MM.1S (cell line): ENCODE data around the gene ZDHHC11B.
"Not testable (repeated sequence)": the region's sequence is repeated elsewhere in the genome, so short reads cannot be mapped to it uniquely, and the experiment has no call there.

Experiments used
- DNase-seq: peaks from one replicate; pipeline ENCODE4 v3.0.0-alpha.2; 2015
- H2AFZ ChIP-seq: fragments of 300-600 bp; sonication (generic); 2 replicates; pipeline ENCODE4 v1.6.0; 2016; ENCODE audit warnings: antibody characterized with exemption, low read length
- H3F3A ChIP-seq: fragments of 300-600 bp; sonication (generic); 2 replicates; pipeline ENCODE4 v1.6.1; 2016; ENCODE audit warnings: mild to moderate bottlenecking, antibody characterized with exemption, low read length, moderate library complexity, mixed read lengths; ENCODE audit not compliant: insufficient read depth
- H3K27ac ChIP-seq: fragments of 300-600 bp; sonication (generic); 2 replicates; pipeline ENCODE4 v1.5.1; 2016; ENCODE audit warnings: mild to moderate bottlenecking, low read length
- H3K27me3 ChIP-seq: fragments of 300-600 bp; sonication (generic); replicated peaks from 2 replicates; pipeline ENCODE4 v1.6.0; 2016; ENCODE audit warnings: low read length; ENCODE audit not compliant: insufficient read depth
- H3K36me3 ChIP-seq: fragments of 300-600 bp; sonication (generic); replicated peaks from 2 replicates; pipeline ENCODE4 v1.6.1; 2016; ENCODE audit warnings: mild to moderate bottlenecking, low read length, mixed read lengths; ENCODE audit not compliant: insufficient read depth
- H3K4me1 ChIP-seq: fragments of 300-600 bp; sonication (generic); 2 replicates; pipeline ENCODE4 v1.6.1; 2016; ENCODE audit warnings: low read length, mixed read lengths
- H3K4me2 ChIP-seq: fragments of 300-600 bp; sonication (generic); 2 replicates; pipeline ENCODE4 v1.6.0; 2016; ENCODE audit warnings: low read depth, low read length
- H3K4me3 ChIP-seq: fragments of 300-600 bp; sonication (generic); 2 replicates; pipeline ENCODE4 v1.5.1; 2016; ENCODE audit warnings: low read length, mixed read lengths
- H3K79me2 ChIP-seq: fragments of 300-600 bp; sonication (generic); 2 replicates; pipeline ENCODE4 v1.6.1; 2016; ENCODE audit warnings: mixed run types, low read length, mixed read lengths
- H3K9ac ChIP-seq: fragments of 300-600 bp; sonication (generic); 2 replicates; pipeline ENCODE4 v1.6.1; 2016; ENCODE audit warnings: low read length, mixed read lengths
- H3K9me2 ChIP-seq: fragments of 300-600 bp; sonication (generic); replicated peaks from 2 replicates; pipeline ENCODE4 v1.6.1; 2016; ENCODE audit warnings: mild to moderate bottlenecking, low read length, mixed read lengths; ENCODE audit not compliant: insufficient read depth
- H3K9me3 ChIP-seq: fragments of 300-600 bp; sonication (generic); replicated peaks from 2 replicates; pipeline ENCODE4 v1.6.1; 2016; ENCODE audit warnings: mild to moderate bottlenecking, low read length, mixed read lengths; ENCODE audit not compliant: insufficient read depth
- H4K20me1 ChIP-seq: fragments of 300-600 bp; sonication (generic); 2 replicates; pipeline ENCODE4 v1.6.1; 2016; ENCODE audit warnings: mild to moderate bottlenecking, low read length, moderate library complexity, mixed read lengths; ENCODE audit not compliant: insufficient read depth

ZDHHC11B gene

DNA sequence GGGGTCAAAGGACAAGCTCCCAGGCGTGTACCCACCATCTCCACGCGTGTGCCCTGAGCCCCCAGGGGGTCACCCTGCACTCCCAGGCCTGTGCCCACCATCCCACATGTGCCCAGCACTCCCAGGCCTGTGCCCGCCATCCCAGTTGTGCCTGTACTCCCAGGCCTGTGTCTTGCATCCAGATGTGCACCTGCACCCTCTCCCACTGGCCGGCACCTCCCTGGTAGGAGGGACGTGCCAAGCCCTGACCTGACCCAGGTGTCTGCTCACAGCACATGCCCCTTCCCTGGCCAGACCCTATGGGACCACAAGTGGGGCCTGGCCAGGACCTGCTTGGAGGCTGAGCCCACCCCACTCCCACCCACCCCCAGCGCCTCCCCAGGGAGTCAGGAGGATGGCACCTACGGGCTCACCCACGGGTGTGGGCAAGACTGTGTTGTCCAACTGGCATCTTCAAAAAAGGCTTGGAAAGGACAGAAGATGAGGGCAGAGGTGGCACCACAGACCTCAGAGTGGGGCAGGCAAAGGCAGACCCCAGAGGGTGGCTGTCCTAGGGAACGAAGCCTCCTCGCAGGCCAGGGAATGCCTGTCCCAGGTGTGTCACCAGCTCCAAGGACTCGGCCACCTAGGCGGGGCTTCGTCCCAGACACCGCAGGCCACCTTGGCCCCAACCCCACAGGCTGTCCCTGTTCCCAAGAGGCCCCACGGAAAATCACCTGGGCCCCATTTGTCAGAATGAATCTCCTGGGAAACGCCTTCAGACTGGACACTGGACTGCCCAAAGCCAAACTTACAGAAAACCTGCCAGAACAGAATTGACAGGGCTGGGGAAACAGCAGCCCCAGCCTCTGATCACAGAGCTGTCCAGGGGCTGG lies 103.0 kb downstream of the ZDHHC11B start:
- H3K9me2 ChIP-seq, H3K27ac ChIP-seq, H3F3A ChIP-seq, DNase-seq, H3K36me3 ChIP-seq, H3K79me2 ChIP-seq, H4K20me1 ChIP-seq, H3K4me1 ChIP-seq, H3K4me2 ChIP-seq, H3K9ac ChIP-seq, H3K27me3 ChIP-seq, H3K9me3 ChIP-seq, H3K4me3 ChIP-seq, H2AFZ ChIP-seq: not testable (repeated sequence)

DNA sequence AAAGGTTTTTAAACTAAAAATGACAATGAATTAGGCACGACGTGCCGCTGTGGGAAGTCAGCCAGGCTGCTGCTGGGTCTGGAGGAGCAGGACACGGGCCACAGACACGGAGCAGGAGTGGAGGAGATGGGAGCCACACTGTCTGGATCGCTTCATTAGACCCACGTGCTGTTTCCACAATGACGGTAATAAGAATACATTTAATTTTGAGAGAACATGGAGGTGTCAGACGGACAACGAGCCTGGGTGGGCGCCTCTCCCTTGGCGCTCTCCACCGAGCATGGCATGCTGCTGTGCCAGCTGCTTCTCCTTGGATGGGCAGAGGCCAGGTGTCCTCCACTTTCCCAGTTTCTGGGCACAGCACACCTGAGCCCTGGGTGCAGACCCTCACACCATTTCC lies 103.7 kb downstream of the ZDHHC11B start:
- H4K20me1 ChIP-seq, H3K4me1 ChIP-seq, H3K9me3 ChIP-seq, H3K9ac ChIP-seq, H3K79me2 ChIP-seq, H3K27ac ChIP-seq, H3K4me2 ChIP-seq, H3K4me3 ChIP-seq, H3K9me2 ChIP-seq, DNase-seq, H3K27me3 ChIP-seq, H3K36me3 ChIP-seq, H2AFZ ChIP-seq, H3F3A ChIP-seq: not testable (repeated sequence)

DNA sequence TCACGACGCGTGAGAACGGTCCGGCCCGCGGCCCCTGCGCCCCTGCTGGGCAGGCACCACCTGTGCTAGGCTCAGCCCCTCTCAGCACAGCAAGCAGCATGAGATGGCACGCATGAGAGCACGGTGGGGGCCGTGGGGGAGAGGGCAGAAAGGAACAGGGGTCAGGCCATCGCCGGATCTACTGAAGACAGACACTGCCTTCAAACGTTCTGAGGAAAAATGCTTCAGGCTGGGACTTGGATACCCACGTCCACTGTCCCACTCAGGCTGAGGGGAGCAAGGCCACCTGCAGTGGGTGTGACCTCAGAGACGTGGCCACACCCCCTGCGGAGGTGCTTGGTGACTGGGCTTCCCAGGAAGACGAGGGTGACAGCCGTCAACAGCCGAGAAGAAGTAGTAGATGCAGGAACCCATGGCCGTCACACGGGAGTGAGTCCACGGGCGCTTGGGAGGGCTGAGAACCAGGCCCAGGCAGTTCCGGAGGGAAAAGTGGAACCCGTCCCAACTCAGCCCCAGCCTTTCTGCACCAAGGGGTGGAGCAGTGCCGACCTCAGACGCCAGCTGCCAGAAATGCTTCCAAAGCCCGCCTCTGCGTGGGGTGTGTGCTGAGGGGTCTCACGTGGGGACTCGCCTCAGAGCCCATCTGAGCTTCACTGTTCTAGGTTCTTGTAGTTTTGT lies 104.3 kb downstream of the ZDHHC11B start:
- H3K27me3 ChIP-seq, H3K4me2 ChIP-seq, H3K79me2 ChIP-seq, H3K9me3 ChIP-seq, H3K36me3 ChIP-seq, DNase-seq, H2AFZ ChIP-seq, H3K9ac ChIP-seq, H3K27ac ChIP-seq, H3K4me1 ChIP-seq, H3K4me3 ChIP-seq, H3F3A ChIP-seq, H3K9me2 ChIP-seq, H4K20me1 ChIP-seq: not testable (repeated sequence)

DNA sequence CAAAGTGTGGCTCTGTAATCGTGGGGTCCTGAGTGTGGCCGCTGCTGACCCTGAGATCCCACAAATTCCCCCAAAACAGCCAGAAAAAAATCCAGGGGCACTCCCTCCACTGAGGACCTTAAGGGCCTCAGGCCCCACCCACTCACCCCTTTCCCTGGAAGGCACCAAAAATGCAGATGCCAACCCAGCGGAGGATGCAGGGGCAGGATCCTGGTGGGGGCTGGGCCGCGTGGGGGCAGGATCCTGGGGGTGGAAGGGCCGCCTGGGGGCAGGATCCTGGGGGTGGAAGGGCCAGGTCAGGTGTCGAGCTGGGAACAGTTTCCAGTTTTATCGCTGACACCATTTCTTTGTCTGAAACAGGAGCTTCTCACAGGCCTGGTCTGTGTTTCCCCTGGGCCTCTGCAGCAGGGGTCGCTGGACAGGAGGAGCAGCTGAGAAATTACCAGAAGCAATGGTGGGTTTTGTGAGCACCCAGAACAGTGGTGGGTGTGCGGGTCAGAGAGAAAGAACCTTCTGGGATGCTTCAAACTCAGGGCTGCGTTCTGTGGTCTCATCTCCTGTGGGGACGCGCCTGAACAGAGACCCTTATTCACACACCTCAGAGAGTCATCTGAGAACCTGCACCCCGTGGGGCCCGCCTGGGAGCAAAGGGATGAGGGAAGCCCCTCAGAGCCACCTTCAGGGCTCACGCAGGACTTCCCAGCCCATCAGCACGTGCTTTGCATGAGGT lies 105.2 kb downstream of the ZDHHC11B start:
- not testable (repeated sequence) for H3K36me3 ChIP-seq, H3K27ac ChIP-seq, H3K9me2 ChIP-seq, DNase-seq, H3K79me2 ChIP-seq, H3K4me2 ChIP-seq, H3K27me3 ChIP-seq, H3K4me3 ChIP-seq, H3F3A ChIP-seq, H4K20me1 ChIP-seq, H3K9ac ChIP-seq, H3K9me3 ChIP-seq, H3K4me1 ChIP-seq, H2AFZ ChIP-seq

DNA sequence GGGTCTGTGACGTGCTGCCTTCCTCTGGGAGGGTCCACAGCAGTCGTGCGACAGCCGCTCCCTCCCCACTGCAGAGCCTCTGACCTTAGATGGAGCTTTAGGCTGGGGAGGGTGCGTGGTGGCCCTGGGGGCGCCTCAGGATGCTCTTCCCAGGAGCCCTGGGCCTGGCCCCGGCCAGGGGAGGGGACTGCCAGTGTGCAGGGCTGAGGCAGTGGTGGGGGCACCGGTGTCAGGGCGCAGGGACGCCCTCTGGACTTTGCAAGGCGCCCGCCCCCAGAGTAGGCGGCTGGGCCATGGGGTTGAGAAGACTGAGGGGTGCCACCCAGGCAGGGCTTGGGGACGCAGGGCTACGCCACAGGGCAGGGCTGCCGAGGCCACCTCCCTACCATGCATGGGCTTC lies 106.0 kb downstream of the ZDHHC11B start:
- H3K4me1 ChIP-seq, H3K4me2 ChIP-seq, H3K27me3 ChIP-seq, DNase-seq, H3K9ac ChIP-seq, H3K36me3 ChIP-seq, H3K9me2 ChIP-seq, H3K4me3 ChIP-seq, H4K20me1 ChIP-seq, H2AFZ ChIP-seq, H3K79me2 ChIP-seq, H3K9me3 ChIP-seq, H3F3A ChIP-seq, H3K27ac ChIP-seq: not testable (repeated sequence)
